Peyer's patch (tissue), 4 donors: ENCODE results near the gene LANCL3.

Source experiments
- POLR2A ChIP-seq, 2 donors: fragments of 450-650 bp; IDR thresholded peaks; one replicate each; pipeline ENCODE4 v1.5.1; 2017; ENCODE audit warnings: antibody characterized with exemption in 2 of 2, mild to moderate bottlenecking in 2 of 2, moderate library complexity in 2 of 2
- TF ChIP-seq, protein P1 (sequence below), 6 experiments: fragments of 450-650 bp in 4 of 6; fragments of 200-600 bp in 2 of 6; sonication (generic) in 1 of 6; IDR thresholded peaks; one replicate each; pipeline ENCODE4 v1.5.1; 2017 to 2019; ENCODE audit warnings: antibody characterized with exemption in 6 of 6, mild to moderate bottlenecking in 3 of 6, moderate library complexity in 1 of 6

DNA sequence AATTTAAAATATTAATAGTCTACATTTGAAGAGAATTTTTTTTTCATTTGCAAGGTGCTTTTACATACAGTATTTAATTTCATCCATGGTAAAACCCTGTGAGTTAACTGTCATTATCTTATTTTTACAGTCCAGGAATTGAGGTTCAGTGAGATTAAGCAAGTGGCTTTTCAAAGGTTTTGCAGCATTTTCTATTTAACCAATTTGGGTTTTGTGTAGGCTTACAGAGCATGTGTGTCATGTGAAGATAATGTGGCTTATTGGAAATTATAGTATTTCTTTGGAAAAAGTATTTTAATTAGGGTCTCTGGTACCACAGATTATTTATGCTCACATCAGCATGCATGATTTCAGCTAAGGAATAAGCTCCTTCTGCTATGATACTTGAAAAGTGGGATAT lies 118.7 kb downstream of the LANCL3 start:
- TF ChIP-seq, protein P1, sequence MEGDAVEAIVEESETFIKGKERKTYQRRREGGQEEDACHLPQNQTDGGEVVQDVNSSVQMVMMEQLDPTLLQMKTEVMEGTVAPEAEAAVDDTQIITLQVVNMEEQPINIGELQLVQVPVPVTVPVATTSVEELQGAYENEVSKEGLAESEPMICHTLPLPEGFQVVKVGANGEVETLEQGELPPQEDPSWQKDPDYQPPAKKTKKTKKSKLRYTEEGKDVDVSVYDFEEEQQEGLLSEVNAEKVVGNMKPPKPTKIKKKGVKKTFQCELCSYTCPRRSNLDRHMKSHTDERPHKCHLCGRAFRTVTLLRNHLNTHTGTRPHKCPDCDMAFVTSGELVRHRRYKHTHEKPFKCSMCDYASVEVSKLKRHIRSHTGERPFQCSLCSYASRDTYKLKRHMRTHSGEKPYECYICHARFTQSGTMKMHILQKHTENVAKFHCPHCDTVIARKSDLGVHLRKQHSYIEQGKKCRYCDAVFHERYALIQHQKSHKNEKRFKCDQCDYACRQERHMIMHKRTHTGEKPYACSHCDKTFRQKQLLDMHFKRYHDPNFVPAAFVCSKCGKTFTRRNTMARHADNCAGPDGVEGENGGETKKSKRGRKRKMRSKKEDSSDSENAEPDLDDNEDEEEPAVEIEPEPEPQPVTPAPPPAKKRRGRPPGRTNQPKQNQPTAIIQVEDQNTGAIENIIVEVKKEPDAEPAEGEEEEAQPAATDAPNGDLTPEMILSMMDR (IDR thresholded peaks at IDR 0.05): no peak
- no peak for TF ChIP-seq POLR2A (IDR thresholded peaks at IDR 0.05)
